Measurements from ENCODE around the gene DNAAF9. TPM values are rescaled to one million over a fixed set of nuclear protein-coding genes. Genes with fewer than 3 reads are reported as not detected.

The DNAAF9 gene
- total RNA-seq, 4 donors from 2014 or later, result 18.5 to 34.4 (median 25.6) TPM

DNA sequence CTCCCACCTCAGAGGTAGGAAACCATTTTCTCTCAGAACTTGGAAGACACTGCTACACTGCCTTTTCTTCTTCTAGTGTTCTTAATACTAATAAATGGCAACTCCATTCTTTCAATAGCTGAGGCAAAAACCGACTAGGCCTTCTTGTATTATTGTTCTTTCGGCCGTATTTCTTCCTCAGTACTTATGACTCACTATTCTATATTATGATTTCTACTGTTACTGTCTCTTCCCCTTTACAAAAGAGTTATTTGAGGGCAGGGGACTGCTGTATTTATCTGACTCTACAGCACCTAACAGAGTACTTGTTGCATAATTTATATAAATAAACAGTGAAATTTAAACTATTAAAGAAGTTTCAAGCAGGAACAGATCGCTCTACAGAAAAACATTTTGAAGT lies 3.1 kb downstream of the DNAAF9 start:
- no peak for DNase-seq (ENCODE audit: low spot score)
- no peak for ATAC-seq (ENCODE audit: low FRiP score)
- TF ChIP-seq, protein P1, sequence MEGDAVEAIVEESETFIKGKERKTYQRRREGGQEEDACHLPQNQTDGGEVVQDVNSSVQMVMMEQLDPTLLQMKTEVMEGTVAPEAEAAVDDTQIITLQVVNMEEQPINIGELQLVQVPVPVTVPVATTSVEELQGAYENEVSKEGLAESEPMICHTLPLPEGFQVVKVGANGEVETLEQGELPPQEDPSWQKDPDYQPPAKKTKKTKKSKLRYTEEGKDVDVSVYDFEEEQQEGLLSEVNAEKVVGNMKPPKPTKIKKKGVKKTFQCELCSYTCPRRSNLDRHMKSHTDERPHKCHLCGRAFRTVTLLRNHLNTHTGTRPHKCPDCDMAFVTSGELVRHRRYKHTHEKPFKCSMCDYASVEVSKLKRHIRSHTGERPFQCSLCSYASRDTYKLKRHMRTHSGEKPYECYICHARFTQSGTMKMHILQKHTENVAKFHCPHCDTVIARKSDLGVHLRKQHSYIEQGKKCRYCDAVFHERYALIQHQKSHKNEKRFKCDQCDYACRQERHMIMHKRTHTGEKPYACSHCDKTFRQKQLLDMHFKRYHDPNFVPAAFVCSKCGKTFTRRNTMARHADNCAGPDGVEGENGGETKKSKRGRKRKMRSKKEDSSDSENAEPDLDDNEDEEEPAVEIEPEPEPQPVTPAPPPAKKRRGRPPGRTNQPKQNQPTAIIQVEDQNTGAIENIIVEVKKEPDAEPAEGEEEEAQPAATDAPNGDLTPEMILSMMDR (IDR thresholded peaks at IDR 0.05), result no peak

DNA sequence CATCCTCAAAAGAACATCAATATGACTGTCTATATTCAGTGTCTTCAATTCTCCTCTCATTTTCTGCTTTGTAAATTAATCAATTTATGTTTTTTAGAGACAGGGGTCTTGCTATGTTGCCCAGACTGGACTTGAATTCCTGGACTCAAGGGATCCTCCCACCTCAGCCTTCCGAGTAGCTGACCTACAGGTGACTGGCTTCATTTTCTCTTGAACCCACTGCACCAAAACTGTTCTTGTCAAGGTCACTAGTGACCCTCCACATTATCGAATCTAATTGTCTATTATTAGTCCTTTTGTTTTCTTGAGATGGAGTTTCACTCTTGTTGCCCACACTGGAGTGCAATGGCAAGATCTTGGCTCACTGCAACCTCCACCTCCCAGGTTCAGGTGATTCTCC lies 3.7 kb downstream of the DNAAF9 start:
- TF ChIP-seq, protein P1 (IDR thresholded peaks at IDR 0.05), result no peak
- ATAC-seq (ENCODE audit: low FRiP score) (no peak), DNase-seq (ENCODE audit: low spot score) (no peak)

DNA sequence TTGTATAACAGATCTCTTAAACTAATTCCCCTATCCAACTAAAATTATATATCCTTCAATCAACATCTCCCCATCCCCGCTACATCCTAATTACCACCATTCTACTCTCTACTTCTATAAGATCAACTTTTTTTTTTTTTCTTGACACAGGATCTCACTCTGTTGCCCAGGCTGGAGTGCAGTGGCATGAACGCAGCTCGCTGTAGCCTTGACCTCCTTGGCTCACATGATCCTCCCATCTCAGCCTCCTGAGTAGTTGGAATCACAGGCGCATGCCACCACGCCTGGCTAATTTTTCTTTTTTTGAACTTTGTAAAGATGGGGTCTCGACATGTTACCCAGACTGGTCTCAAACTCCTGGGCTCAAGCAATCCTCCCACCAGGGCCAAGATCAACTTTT lies 5.0 kb downstream of the DNAAF9 start:
- TF ChIP-seq, protein P1 (IDR thresholded peaks at IDR 0.05), result no peak

DNA sequence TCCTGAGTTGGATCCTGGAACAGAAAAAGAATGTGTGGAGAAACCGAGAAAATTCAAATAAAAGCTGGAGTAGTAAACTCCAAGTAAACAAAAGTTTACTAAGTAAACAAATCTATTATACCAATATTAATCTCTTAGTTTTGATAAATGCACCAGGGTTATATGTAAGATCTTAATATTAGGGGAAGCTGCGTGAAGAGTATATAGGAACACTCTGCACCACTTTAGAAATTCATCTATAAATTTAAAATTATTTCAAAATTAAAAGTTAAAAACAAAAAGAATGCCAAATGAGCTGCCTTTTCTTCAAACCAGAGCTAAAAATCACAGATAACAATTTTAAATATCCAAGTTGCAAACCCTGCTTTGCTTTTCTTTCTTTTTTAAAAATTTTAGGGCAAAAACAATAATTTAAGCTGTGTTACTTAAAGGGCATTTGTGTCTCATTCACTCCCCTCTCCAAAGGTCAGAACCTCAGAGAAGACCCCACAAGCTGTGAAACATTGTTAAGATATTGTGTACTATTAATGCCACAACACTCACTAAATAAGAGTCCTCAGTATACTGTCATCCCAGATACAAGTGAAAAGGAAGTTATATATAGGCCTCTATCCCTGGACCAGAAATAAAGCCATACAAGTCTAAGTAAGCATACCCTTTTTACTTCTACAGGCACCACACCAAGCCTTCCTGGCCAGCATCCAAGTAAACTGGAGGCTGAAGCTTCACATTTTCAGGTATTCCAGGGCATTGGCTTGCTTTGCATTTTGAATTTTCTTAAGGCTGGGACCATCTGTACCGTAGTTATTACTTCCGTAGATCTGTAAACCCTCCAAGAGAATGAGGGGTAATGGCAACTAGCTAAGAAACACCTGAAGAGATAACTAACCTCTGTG lies 7.0 kb downstream of the DNAAF9 start:
- no peak for DNase-seq (ENCODE audit: low spot score)

More for the DNA sequence above, 5.0 kb downstream of the DNAAF9 start:
- ATAC-seq (ENCODE audit: low FRiP score) (no peak), DNase-seq (ENCODE audit: low spot score) (no peak)

DNA sequence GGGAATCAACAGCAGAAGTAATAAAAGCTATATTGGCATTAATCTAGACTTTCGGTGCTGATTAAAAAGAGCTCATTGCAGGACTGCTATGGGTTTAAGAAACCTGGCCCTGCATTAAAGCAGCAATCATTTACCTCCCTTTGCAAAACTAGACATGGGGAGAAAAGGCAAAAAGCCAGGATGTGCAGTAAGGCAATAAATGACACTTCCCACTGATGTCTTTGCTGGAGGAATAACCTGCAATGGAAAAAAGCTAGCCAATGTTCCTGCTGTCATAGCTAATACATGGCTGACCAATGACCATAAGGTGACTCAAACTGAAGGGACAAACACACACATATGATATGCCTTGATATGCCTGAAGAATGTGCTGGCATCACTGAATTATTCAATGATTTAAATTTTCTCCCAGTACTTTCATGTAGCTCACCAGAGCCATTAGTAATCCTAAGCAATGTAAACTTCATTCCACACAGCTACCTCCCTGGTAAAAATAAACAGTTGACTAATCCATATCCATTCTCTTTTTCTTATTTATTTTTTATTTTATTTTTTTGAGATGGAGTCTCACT lies 8.7 kb downstream of the DNAAF9 start:
- ATAC-seq (ENCODE audit: low FRiP score), result no peak
- TF ChIP-seq, protein P1 (IDR thresholded peaks at IDR 0.05), result no peak
- no peak for DNase-seq (ENCODE audit: low spot score)

More for the DNA sequence above, 7.0 kb downstream of the DNAAF9 start:
- TF ChIP-seq, protein P1 (IDR thresholded peaks at IDR 0.05), result no peak
- ATAC-seq (ENCODE audit: low FRiP score), result no peak

DNA sequence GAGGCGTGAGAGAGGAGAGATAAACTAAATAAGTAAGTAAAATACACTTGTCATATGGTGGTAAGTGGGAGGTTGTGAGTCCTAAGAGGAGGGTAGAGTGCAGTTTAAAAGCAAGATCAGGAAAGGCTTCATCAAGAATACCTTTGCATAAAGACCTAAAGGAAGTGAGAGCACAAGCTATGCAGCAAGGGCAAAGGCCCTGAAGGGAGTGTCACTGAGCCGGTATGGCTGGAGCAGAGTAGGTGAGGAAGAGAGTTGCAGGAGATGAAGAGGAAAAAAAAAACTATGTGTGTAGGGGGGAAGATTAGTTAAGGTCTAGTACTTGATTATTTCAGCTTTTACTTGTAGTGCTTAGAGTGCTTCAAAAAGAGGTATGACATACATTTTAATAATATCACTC lies 11.0 kb downstream of the DNAAF9 start:
- ATAC-seq (ENCODE audit: low FRiP score), result no peak
- DNase-seq (ENCODE audit: low spot score), result no peak
- TF ChIP-seq, protein P1 (IDR thresholded peaks at IDR 0.05), result no peak
